GM12878 (cell line): Measurements from ENCODE around the gene TRPV3. TPM values are rescaled to one million over a fixed set of nuclear protein-coding genes. Genes with fewer than 3 reads are reported as not detected.
"Not testable (repeated sequence)": the region's sequence is repeated elsewhere in the genome, so short reads cannot be mapped to it uniquely, and the experiment has no call there.

Experiments used
- ATAC-seq: fragments of 200-7000 bp; cut with Tn5 transposase; 3 replicates; pipeline ENCODE4 v1.9.1; 2020; ENCODE audit warnings: mild to moderate bottlenecking, moderate library complexity
- BruUV-seq: library from RNA; stranded (reverse); fragments of 400-500 nt; replicated peaks from 2 replicates; lab custom pipeline; 2021; lab: Mats Ljungman, UMichigan
- CTCF ChIA-PET: fragments of 300-600 bp; sonication (Branson Sonifier 250); formaldehyde crosslinking; extraction: SDS; loops from one replicate; lab custom pipeline; 2021; ENCODE audit warnings: inconsistent platforms; lab: Yijun Ruan, JAX
- POLR2A ChIA-PET: fragments of 350-600 bp; formaldehyde crosslinking; extraction: SDS; loops from one replicate; lab custom pipeline; 2021; ENCODE audit warnings: inconsistent platforms; lab: Charles Lee
- RAD21 ChIA-PET: fragments of 300-600 bp; sonication (Branson Sonifier 250); formaldehyde crosslinking; loops from one replicate; lab custom pipeline; 2023; ENCODE audit warnings: antibody characterized with exemption; ENCODE audit not compliant: unreplicated experiment; lab: Charles Lee
- SMC1A ChIA-PET: fragments of 300-600 bp; sonication (Branson Sonifier 250); formaldehyde crosslinking; loops from one replicate; lab custom pipeline; 2023; ENCODE audit not compliant: unreplicated experiment, uncharacterized antibody; lab: Charles Lee
- DNase-seq: peaks from one replicate; pipeline ENCODE4 v3.0.0-alpha.2; 2011; ENCODE audit warnings: low read depth, low spot score
- FAIRE-seq: peaks from 3 replicates; lab custom pipeline; 2011; peaks lifted over from hg19 to GRCh38; lab: Jason Lieb, UNC
- H2AFZ ChIP-seq: 2 replicates; pipeline ENCODE4 v1.6.0; 2011; ENCODE audit warnings: low read depth, low read length, control low read depth; ENCODE audit not compliant: control insufficient read depth
- H3K27ac ChIP-seq: 2 replicates; pipeline ENCODE4 v1.5.1; 2011; ENCODE audit warnings: control low read depth; ENCODE audit not compliant: control insufficient read depth, insufficient read depth
- H3K27me3 ChIP-seq, 2 experiments: replicated peaks in 1 of 2; 2 replicates each; pipeline versions ENCODE4 v1.6.0 to v1.6.1; 2011; ENCODE audit warnings: low read length in 1 of 2; ENCODE audit not compliant: control insufficient read depth in 2 of 2, insufficient read depth in 2 of 2
- H3K36me3 ChIP-seq, 2 experiments: 2 replicates each; pipeline ENCODE4 v1.5.1; 2011; ENCODE audit warnings: low read length in 1 of 2; ENCODE audit not compliant: control insufficient read depth in 2 of 2, insufficient read depth in 2 of 2
- H3K4me1 ChIP-seq: 2 replicates; pipeline ENCODE4 v1.6.1; 2011; ENCODE audit warnings: mild to moderate bottlenecking, low read length, moderate library complexity, mixed read lengths; ENCODE audit not compliant: control insufficient read depth, insufficient read depth
- H3K4me2 ChIP-seq: 2 replicates; pipeline ENCODE4 v1.6.0; 2011; ENCODE audit warnings: control low read depth; ENCODE audit not compliant: control insufficient read depth, insufficient read depth
- H3K4me3 ChIP-seq: fragments of 200-600 bp; sonication (generic); 2 replicates; pipeline ENCODE4 v1.5.1; 2016
- H3K79me2 ChIP-seq: 2 replicates; pipeline ENCODE4 v1.6.0; 2011; ENCODE audit warnings: low read length; ENCODE audit not compliant: control insufficient read depth, insufficient read depth
- H3K9ac ChIP-seq: 2 replicates; pipeline ENCODE4 v1.8.0; 2011; ENCODE audit warnings: low read length, control low read depth, mixed read lengths; ENCODE audit not compliant: control insufficient read depth, insufficient read depth
- H3K9me3 ChIP-seq: replicated peaks from 3 replicates; pipeline ENCODE4 v1.5.1; 2011; ENCODE audit warnings: mild to moderate bottlenecking, low read length; ENCODE audit not compliant: control insufficient read depth, insufficient read depth
- H4K20me1 ChIP-seq: 2 replicates; pipeline ENCODE4 v1.6.0; 2011; ENCODE audit not compliant: control insufficient read depth, insufficient read depth
- ATF7 ChIP-seq: fragments of 450-650 bp; IDR thresholded peaks from 2 replicates; pipeline ENCODE4 v1.6.1; 2016; ENCODE audit warnings: low read depth, mild to moderate bottlenecking
- E2F4 ChIP-seq: IDR thresholded peaks from 2 replicates; pipeline ENCODE4 v1.6.1; 2012; ENCODE audit warnings: low read depth, low read length, improper control_type of control experiment
- EP300 ChIP-seq, 2 experiments: fragments of 150-350 bp in 1 of 2; IDR thresholded peaks; 2 replicates each; pipeline ENCODE4 v1.6.1; 2011 to 2012; ENCODE audit warnings: low read depth in 2 of 2, low read length in 2 of 2, borderline replicate concordance in 1 of 2, improper control_type of control experiment in 1 of 2, inconsistent platforms in 1 of 2; ENCODE audit not compliant: control insufficient read depth in 1 of 2
- ETV6 ChIP-seq, 2 experiments: fragments of 450-650 bp in 1 of 2; IDR thresholded peaks in 1 of 2; conservative IDR thresholded peaks in 1 of 2; 2 replicates each; pipeline ENCODE4 v1.6.1; 2014; ENCODE audit warnings: antibody characterized with exemption in 1 of 2, borderline replicate concordance in 1 of 2, low read depth in 1 of 2, mild to moderate bottlenecking in 1 of 2, moderate library complexity in 1 of 2
- FOS ChIP-seq: IDR thresholded peaks from 3 replicates; pipeline ENCODE4 v1.6.1; 2011; ENCODE audit warnings: borderline replicate concordance; ENCODE audit not compliant: insufficient read length; ENCODE audit errors: extremely low read depth
- FOXM1 ChIP-seq: IDR thresholded peaks from 2 replicates; pipeline ENCODE4 v1.6.1; 2012; ENCODE audit warnings: low read depth, mild to moderate bottlenecking, inconsistent platforms, low read length, moderate library complexity
- MTA3 ChIP-seq: IDR thresholded peaks from 2 replicates; pipeline ENCODE4 v1.6.1; 2012; ENCODE audit warnings: low read length, inconsistent platforms, borderline replicate concordance
- NRF1 ChIP-seq: conservative IDR thresholded peaks from 2 replicates; pipeline ENCODE4 v1.6.1; 2011; ENCODE audit warnings: mild to moderate bottlenecking, low read depth, low read length, improper control_type of control experiment
- PML ChIP-seq: IDR thresholded peaks from 2 replicates; pipeline ENCODE4 v1.6.1; 2012; ENCODE audit warnings: low read length, inconsistent platforms
- RAD21 ChIP-seq: IDR thresholded peaks from 2 replicates; pipeline ENCODE4 v1.6.1; 2011; ENCODE audit warnings: mild to moderate bottlenecking, low read depth, low read length, moderate library complexity; ENCODE audit not compliant: insufficient read depth
- RELA ChIP-seq: fragments of 450-650 bp; IDR thresholded peaks from 2 replicates; pipeline ENCODE4 v1.8.0; 2014; ENCODE audit warnings: borderline replicate concordance; ENCODE audit not compliant: partially characterized antibody
- STAT1 ChIP-seq: fragments of 450-650 bp; conservative IDR thresholded peaks from 2 replicates; pipeline ENCODE4 v1.6.1; 2014; ENCODE audit warnings: antibody characterized with exemption, mild to moderate bottlenecking
- SUPT20H ChIP-seq: IDR thresholded peaks from 2 replicates; pipeline ENCODE4 v1.6.1; 2011; ENCODE audit warnings: low read depth, mild to moderate bottlenecking, low read length, moderate library complexity, borderline replicate concordance; ENCODE audit not compliant: control insufficient read depth
- TARDBP ChIP-seq: IDR thresholded peaks from 2 replicates; pipeline ENCODE4 v1.6.1; 2016; ENCODE audit warnings: borderline replicate concordance
- WGBS: methylation state at CpG from one replicate; pipeline ENCODE4 v1.1.6; 2016; ENCODE audit warnings: low lambda C conversion rate; ENCODE audit not compliant: insufficient replicate concordance, insufficient coverage; ENCODE audit errors: missing lambda C conversion rate; 5-methylcytosine and 5-hydroxymethylcytosine counted together
- in situ Hi-C: fragments of 300-500 bp; cut with MboI; formaldehyde crosslinking; loops from 9 replicates; pipeline ENCODE4 v1.14.3; 2018; ENCODE audit warnings: mixed read lengths
- intact Hi-C: fragments of 100-400 bp; cut with micrococcal nuclease; formaldehyde crosslinking; loops from one replicate; pipeline ENCODE4 v1.14.2; 2022; ENCODE audit not compliant: unreplicated experiment
- polyA plus RNA-seq, 11 experiments: library from polyadenylated mRNA; depleted of rRNA in 4 of 11; unstranded in 6 of 11; stranded (reverse) in 5 of 11; fragments of >200 nt; fragmentation: Nextera tagmentation in 4 of 11; fragmentation: Illumina TruSeq in 1 of 11; extraction: Ambion mirVana in 4 of 11; extraction: Trizol in 1 of 11; gene quantifications; 1 replicate in 1 of 11; 2 replicates in 10 of 11; pipeline versions ENCODE4 v1.2.1 to v1.2.3, GENCODE V29; 2011 to 2016; ENCODE audit warnings: inconsistent platforms in 2 of 11, missing spikeins in 2 of 11, low read depth in 1 of 11
- total RNA-seq, 4 experiments: library from RNA; depleted of rRNA in 3 of 4; stranded (reverse); fragments of >200 nt in 3 of 4; fragmentation: Illumina TruSeq in 1 of 4; extraction: Trizol in 1 of 4; gene quantifications; 2 replicates each; pipeline versions ENCODE4 v1.2.1 to v1.2.3, GENCODE V29; 2013 to 2021
- TF ChIP-seq, protein P1 (sequence below): IDR thresholded peaks from 2 replicates; pipeline ENCODE4 v1.6.1; 2011; ENCODE audit warnings: borderline replicate concordance, low read depth, mild to moderate bottlenecking, moderate library complexity, low read length; ENCODE audit not compliant: insufficient read depth, poor library complexity, severe bottlenecking

TRPV3 gene
- total and polyA plus RNA-seq, 10 of the 15 experiments (the other 5 are each of a cell fraction or from before 2014, with no cell fraction given), result 0.52 to 12.0 (median 2.7) TPM

GRCh38 chr17:3565143-3565542 is 7.5 kb upstream of the TRPV3 start:
- Histone ChIP-seq H3K4me3 (no peak overlapping the region), H3K4me1 (peaks cover 17% of the 10 kb centered on the region), H2AFZ (no peak overlapping the region), H3K27me3 (no peaks in the 10 kb centered on the region), H4K20me1 (no peaks in the 10 kb centered on the region), H3K27ac (no peak overlapping the region), H3K9me3 (no peaks in the 10 kb centered on the region), H3K79me2 (no peaks in the 10 kb centered on the region), H3K9ac (no peak overlapping the region), H3K4me2 (no peak overlapping the region), H3K36me3 (no peaks in the 10 kb centered on the region)
- in situ Hi-C loops (no loop called here), intact Hi-C loops (no loop called here)
- no peak for FAIRE-seq
- TF ChIP-seq NRF1 (no peak), ETV6 (conservative IDR thresholded peaks at IDR 0.05 in 1 of 2, IDR thresholded peaks at IDR 0.05 in 1 of 2; ENCODE audit: borderline replicate concordance in 1 of 2, low read depth in 1 of 2) (no peak), RAD21 (no peak), STAT1 (no peak), RELA (no peak), EP300 (IDR thresholded peaks at IDR 0.05; ENCODE audit: borderline replicate concordance in 1 of 2, control insufficient read depth in 1 of 2, low read depth in 2 of 2, low read length in 2 of 2) (no peak), E2F4 (no peak), PML (no peak), TARDBP (no peak), MTA3 (no peak), SUPT20H (no peak), ATF7 (no peak), FOS (no peak), FOXM1 (no peak)
- TF ChIP-seq, protein P1, sequence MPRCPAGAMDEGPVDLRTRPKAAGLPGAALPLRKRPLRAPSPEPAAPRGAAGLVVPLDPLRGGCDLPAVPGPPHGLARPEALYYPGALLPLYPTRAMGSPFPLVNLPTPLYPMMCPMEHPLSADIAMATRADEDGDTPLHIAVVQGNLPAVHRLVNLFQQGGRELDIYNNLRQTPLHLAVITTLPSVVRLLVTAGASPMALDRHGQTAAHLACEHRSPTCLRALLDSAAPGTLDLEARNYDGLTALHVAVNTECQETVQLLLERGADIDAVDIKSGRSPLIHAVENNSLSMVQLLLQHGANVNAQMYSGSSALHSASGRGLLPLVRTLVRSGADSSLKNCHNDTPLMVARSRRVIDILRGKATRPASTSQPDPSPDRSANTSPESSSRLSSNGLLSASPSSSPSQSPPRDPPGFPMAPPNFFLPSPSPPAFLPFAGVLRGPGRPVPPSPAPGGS, result no peak
- SMC1A ChIA-PET, result interaction anchor here (1.1 kb wide), 1 partner anchor 9 kb away, joined by 3 read pairs; no protein-coding TSS in a partner anchor
- CTCF ChIA-PET, result interaction anchor here (1.7 kb wide), 1 partner anchor 37 kb away, joined by 3 read pairs; no protein-coding TSS in a partner anchor
- POLR2A ChIA-PET, result no interaction called here
- ATAC-seq, result no peak
- RAD21 ChIA-PET, result no interaction called here
- no TSS peak for BruUV-seq
- no peak for DNase-seq
- 38% methylated on average over 4 of the region's 4 CpGs for WGBS

GRCh38 chr17:3564241-3564640 is 6.6 kb upstream of the TRPV3 start:
- H3K4me2 ChIP-seq, H3K79me2 ChIP-seq, H3K36me3 ChIP-seq, H3K27ac ChIP-seq, H3K9me3 ChIP-seq, H4K20me1 ChIP-seq, CTCF ChIA-PET, FAIRE-seq, H3K9ac ChIP-seq, RAD21 ChIA-PET, H3K4me3 ChIP-seq, in situ Hi-C loops, SMC1A ChIA-PET, H3K27me3 ChIP-seq, ATAC-seq, intact Hi-C loops, BruUV-seq, H2AFZ ChIP-seq, DNase-seq: not testable (repeated sequence)
- peaks cover 21% of the 10 kb centered on the region for H3K4me1 ChIP-seq
- POLR2A ChIA-PET, result interaction anchor here (0.6 kb wide), 1 partner anchor 739 kb away, joined by 3 read pairs; no protein-coding TSS in a partner anchor
- WGBS, result 98% methylated on average over 18 of the region's 28 CpGs
